Heart right ventricle (tissue), 16 donors: ENCODE data around the gene CPB2. TPM values are rescaled to one million over a fixed set of nuclear protein-coding genes. Genes with fewer than 3 reads are reported as not detected.

ENCODE experiments used
- ATAC-seq, 8 donors: fragments of 200-7000 bp; cut with Tn5 transposase; one replicate each; pipeline ENCODE4 v1.9.1; 2020; ENCODE audit warnings: mild to moderate bottlenecking in 8 of 8, moderate library complexity in 8 of 8, moderate number of reproducible peaks in 1 of 8
- DNase-seq, 2 donors: peaks; one replicate each; pipeline ENCODE4 v3.0.0-alpha.2; 2020
- H3K27ac ChIP-seq, 10 donors: fragments of 200-600 bp; sonication (generic) in 2 of 10; one replicate each; pipeline versions ENCODE4 v1.5.0 to v1.8.0; 2020 to 2022; ENCODE audit warnings: mild to moderate bottlenecking in 3 of 10
- H3K27me3 ChIP-seq, 7 donors: fragments of 200-600 bp; one replicate each; pipeline ENCODE4 v1.8.0; 2021 to 2022; ENCODE audit warnings: mild to moderate bottlenecking in 2 of 7
- H3K36me3 ChIP-seq, 9 donors: fragments of 200-600 bp; sonication (generic) in 1 of 9; one replicate each; pipeline versions ENCODE4 v1.5.0 to v1.8.0; 2020 to 2022; ENCODE audit warnings: mild to moderate bottlenecking in 2 of 9
- H3K4me1 ChIP-seq, 9 donors: fragments of 200-600 bp; sonication (generic) in 1 of 9; one replicate each; pipeline versions ENCODE4 v1.5.0 to v1.8.0; 2020 to 2022; ENCODE audit warnings: mild to moderate bottlenecking in 4 of 9
- H3K4me3 ChIP-seq, 10 donors: fragments of 200-600 bp; sonication (generic) in 2 of 10; one replicate each; pipeline versions ENCODE4 v1.5.0 to v1.8.0; 2020 to 2022; ENCODE audit warnings: mild to moderate bottlenecking in 7 of 10, moderate library complexity in 2 of 10
- H3K9me3 ChIP-seq, 11 donors: fragments of 200-600 bp in 10 of 11; sonication (generic) in 2 of 11; one replicate each; pipeline versions ENCODE4 v1.5.0 to v1.8.0; 2013 to 2022; ENCODE audit warnings: mild to moderate bottlenecking in 2 of 11, control low read depth in 1 of 11, moderate library complexity in 1 of 11
- CTCF ChIP-seq, 9 donors: fragments of 200-600 bp; sonication (generic) in 2 of 9; IDR thresholded peaks; one replicate each; pipeline versions ENCODE4 v1.5.0 to v1.8.0; 2021 to 2022; ENCODE audit warnings: antibody characterized with exemption in 9 of 9, mild to moderate bottlenecking in 5 of 9, moderate library complexity in 1 of 9
- WGBS, 2 donors: extraction: QIAGEN DNeasy Blood & Tissue Kit; methylation state at CpG; one replicate each; pipeline ENCODE4 v1.1.7; 2013; ENCODE audit warnings: inconsistent platforms in 1 of 2; 5-methylcytosine and 5-hydroxymethylcytosine counted together
- intact Hi-C, 10 donors: fragments of 100-400 bp; cut with DNase I; formaldehyde crosslinking; loops; one replicate each; pipeline versions ENCODE4 v1.11.1 to v1.14.2; 2022
- polyA plus RNA-seq, 2 donors: library from polyadenylated mRNA; stranded (reverse); fragments of 200-250 nt; gene quantifications; one replicate each; pipeline ENCODE4 v1.2.3, GENCODE V29; 2013
- total RNA-seq, 10 donors: library from RNA; stranded (reverse); fragmentation: NEBNext Ultra II Directional in 3 of 10; extraction: Animal tissue kit (Norgen Biotek cat#: 25700) in 3 of 10; gene quantifications; one replicate each; pipeline versions ENCODE4 v1.2.1 to v1.2.4, GENCODE V29; 2021 to 2023
- donor health status: Arrhythmogenic right ventricular cardiomyopathy.
- donor health status: ischemic (EF 13 %, LVEDD 7.1; RV severe dilation, severe dysfunction).
- donor health status: healthy with polysubstance abuse.
- donor health status: DM: no; HTN: yes; CAD: no.
- donor health status: DM: no; HTN: no; CAD: no.
- donor health status: ischemic (EF 25% LVEDD 6.9; RV normal size, moderate dysfunction).
- donor health status: ischemic (EF 25% LVEDD 5.7; RV mildly dilated, moderate dysfunction).
- donor health status: healthy.
- donor health status: DM: yes; HTN: yes; CAD: no.
- donor health status: Ischemic cardiomyopathy.
- donor health status: ischemic (EF 35%, LVEDD 5.7; RV mildly dilated, moderate dysfunction).
- donor health status: nonischemic (EF 11% LVEDD 7.7; RV severe dilation, severe dysfunction).
- donor health status: DM: yes; HTN: yes; CAD: no.
- donor health status: PGD.
- donor health status: ischemic (EF 29% LVEDD 5.4; RV normal size, mild dysfunction).
- donor health status: nonischemic (EF 23%, LVEDD 6.1; RV moderate dilation, normal function).

The CPB2 gene
- total and polyA plus RNA-seq, 12 donors = not detected

DNA sequence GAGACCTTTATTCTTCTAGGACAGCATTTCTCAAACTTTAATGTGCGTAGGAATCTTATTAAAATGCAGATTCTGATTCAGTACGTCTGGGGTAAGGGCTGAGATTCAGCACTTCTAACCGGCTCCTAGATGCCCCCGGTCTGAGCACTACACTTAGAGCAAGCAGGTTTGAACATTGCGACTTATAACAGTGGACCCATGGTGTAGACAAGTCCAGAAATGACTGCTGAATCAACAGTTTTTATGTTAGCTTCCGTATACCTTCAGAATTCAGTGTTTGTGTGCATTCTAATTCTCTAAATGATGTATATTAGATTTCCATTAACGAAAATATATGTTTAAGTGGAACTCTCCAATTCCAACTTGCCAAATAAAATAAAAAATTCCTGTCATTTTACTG, 17.5 kb upstream of the CPB2 start:
- TF ChIP-seq CTCF (IDR thresholded peaks at IDR 0.05) = no peak
- Histone ChIP-seq H3K4me3 (no peak overlapping the region), H3K4me1 (peaks cover 0 to 22% (median 0%) of the 10 kb centered on the region in 9 donors), H3K27me3 (peaks cover 0 to 3% (median 0%) of the 10 kb centered on the region in 7 donors), H3K9me3 (peaks cover 0 to 4% (median 0%) of the 10 kb centered on the region in 11 donors), H3K27ac (no peak overlapping the region), H3K36me3 (peaks cover 0 to 14% (median 0%) of the 10 kb centered on the region in 9 donors)
- intact Hi-C loops = loop anchor here in 6 of 10 donors (5.0 to 10.0 kb wide), 4 partner anchors 65 to 498 kb away; no protein-coding TSS in a partner anchor
- 89 to 90% methylated on average over 7 of the region's 7 CpGs for WGBS, 2 donors
- ATAC-seq (no peak), DNase-seq (no peak)

DNA sequence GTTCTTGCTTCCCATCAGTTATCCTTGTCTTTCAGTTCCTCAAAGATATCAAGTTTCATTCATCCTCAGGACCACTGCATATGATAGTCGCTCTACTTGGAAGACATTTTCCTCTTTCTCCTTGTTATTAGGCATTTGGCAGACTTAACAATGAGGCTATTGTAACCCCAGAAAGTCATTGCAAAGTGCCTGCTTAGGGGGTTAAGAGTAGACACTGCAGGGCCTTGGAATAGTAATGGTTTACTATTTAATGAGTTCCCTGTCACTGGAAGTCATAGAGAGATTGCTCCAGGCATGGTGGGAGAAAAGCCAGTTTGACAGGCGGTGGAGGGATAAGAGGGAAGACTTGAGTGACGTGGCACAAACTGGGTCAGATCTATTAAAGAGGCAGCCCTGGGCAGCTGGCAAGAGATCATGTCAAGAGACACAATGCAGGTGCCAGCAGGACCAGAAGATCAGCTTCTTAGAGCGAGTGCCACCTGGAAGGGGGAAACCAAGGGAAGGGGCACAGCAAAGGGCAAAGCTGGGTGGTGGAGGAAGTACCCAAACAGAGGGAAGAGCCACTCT, 16.8 kb upstream of the CPB2 start:
- no peak for TF ChIP-seq CTCF (IDR thresholded peaks at IDR 0.05)
- 54 to 66% methylated on average over 4 of the region's 4 CpGs for WGBS, 2 donors
- peaks cover 0 to 8% (median 0%) of the 10 kb centered on the region in 9 donors for H3K36me3 ChIP-seq
- DNase-seq = no peak
- no peak overlapping the region for H3K4me3 ChIP-seq
- peaks cover 0 to 4% (median 0%) of the 10 kb centered on the region in 11 donors for H3K9me3 ChIP-seq
- no peak overlapping the region for H3K27ac ChIP-seq
- intact Hi-C loops = loop anchor here in 6 of 10 donors (5.0 to 10.0 kb wide), 4 partner anchors 64 to 497 kb away; no protein-coding TSS in a partner anchor
- peaks cover 0 to 22% (median 0%) of the 10 kb centered on the region in 9 donors for H3K4me1 ChIP-seq
- no peak for ATAC-seq
- H3K27me3 ChIP-seq = no peaks in the 10 kb centered on the region

DNA sequence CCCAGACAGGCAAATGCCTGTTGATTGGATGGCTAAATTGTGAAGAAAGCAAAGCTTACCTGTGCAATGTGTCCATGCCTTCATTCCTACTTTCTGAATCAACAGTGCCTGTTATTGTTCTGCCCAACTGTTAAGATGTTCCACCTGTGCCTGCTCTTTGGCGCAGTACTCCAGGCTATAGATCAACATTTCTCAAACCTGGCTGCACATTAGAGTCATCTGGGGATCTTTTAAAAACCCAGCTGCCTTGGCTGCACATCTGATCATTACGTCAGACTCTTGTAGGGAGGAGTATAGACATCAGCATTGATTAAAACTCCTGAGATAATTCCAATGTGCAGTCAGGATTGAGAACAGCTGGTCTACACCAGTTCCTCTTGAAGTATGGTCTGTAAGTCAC, 16.2 kb upstream of the CPB2 start:
- WGBS, 2 donors = 74 to 81% methylated on average over 2 of the region's 2 CpGs
- no peak for TF ChIP-seq CTCF (IDR thresholded peaks at IDR 0.05)
- Histone ChIP-seq H3K27ac (no peak overlapping the region), H3K4me3 (no peak overlapping the region), H3K27me3 (no peaks in the 10 kb centered on the region), H3K9me3 (peaks cover 0 to 4% (median 0%) of the 10 kb centered on the region in 11 donors), H3K4me1 (peaks cover 0 to 19% (median 0%) of the 10 kb centered on the region in 9 donors), H3K36me3 (peaks cover 0 to 2% (median 0%) of the 10 kb centered on the region in 9 donors)
- intact Hi-C loops = loop anchor here in 6 of 10 donors (5.0 to 10.0 kb wide), 4 partner anchors 64 to 496 kb away; no protein-coding TSS in a partner anchor
- DNase-seq (no peak), ATAC-seq (peak in 4 of 8 donors; percentile 14 to 57 (median 40))

DNA sequence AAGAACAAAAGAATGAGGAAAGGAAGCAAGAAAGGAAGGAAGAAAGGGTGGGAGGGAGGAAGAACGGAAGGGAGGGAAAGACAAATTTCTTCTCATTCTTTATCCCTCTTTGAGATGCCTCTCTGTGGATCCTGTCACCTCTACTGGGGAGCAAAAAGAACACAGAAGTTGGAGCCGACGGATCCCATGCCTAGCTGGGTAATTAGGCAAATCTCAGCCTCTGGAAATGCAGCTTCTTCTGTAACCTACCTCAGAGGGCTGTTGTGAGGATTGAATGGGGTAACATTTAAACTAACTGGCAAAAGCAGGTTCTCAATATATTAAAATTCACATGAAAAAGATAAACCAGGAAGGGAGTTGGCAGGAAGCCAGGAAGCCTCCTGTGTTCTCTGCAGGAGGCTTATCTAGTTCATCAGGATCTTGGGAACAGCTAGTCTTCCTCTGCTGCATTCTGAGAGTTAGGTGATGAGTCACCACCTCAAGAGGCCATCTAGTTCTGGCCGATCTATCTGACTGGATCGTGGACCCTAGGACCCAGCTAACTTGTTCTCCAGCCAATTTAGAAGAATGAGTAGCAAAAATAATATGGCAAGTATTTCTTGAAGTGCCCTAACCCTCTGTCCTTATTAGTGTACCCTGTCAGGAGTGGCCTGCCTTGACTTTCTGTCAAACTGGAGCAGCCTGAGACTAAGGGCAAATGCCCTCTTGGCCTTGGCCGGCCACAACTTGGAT, 15.2 kb upstream of the CPB2 start:
- TF ChIP-seq CTCF (IDR thresholded peaks at IDR 0.05) = no peak

More for the DNA sequence above, 15.2 kb upstream of the CPB2 start:
- no peaks in the 10 kb centered on the region for H3K27me3 ChIP-seq
- ATAC-seq = peak in 3 of 8 donors; percentile 42 to 70 (median 63)
- DNase-seq = no peak
- no peak overlapping the region for H3K27ac ChIP-seq
- no peaks in the 10 kb centered on the region for H3K36me3 ChIP-seq
- peaks cover 0 to 9% (median 0%) of the 10 kb centered on the region in 9 donors for H3K4me1 ChIP-seq
- intact Hi-C loops = loop anchor here in 6 of 10 donors (5.0 to 10.0 kb wide), 4 partner anchors 63 to 495 kb away; no protein-coding TSS in a partner anchor
- peaks cover 0 to 4% (median 0%) of the 10 kb centered on the region in 11 donors for H3K9me3 ChIP-seq
- no peak overlapping the region for H3K4me3 ChIP-seq
- WGBS, 2 donors = 37 to 43% methylated on average over 6 of the region's 6 CpGs
